Activated T-cell treated with anti-CD3 and anti-CD28 coated beads, Interleukin-2, amount 50 U/mL, for 24 hours (primary cell): ENCODE results near the gene RASSF5.
"Not testable (repeated sequence)": the region's sequence is repeated elsewhere in the genome, so short reads cannot be mapped to it uniquely, and the experiment has no call there.

ENCODE experiments used
- DNase-seq: peaks from one replicate; pipeline ENCODE4 v3.0.0-alpha.2; 2020
- H3K27ac Mint-ChIP-seq: 2 replicates; pipeline ENCODE4 v1.8.0; 2020; ENCODE audit warnings: mild to moderate bottlenecking, mixed read lengths
- H3K27me3 Mint-ChIP-seq: 2 replicates; pipeline ENCODE4 v1.8.0; 2020; ENCODE audit warnings: mixed read lengths
- H3K36me3 Mint-ChIP-seq: 2 replicates; pipeline ENCODE4 v1.8.0; 2020; ENCODE audit warnings: low read depth, mixed read lengths
- H3K4me1 Mint-ChIP-seq: 2 replicates; pipeline ENCODE4 v1.8.0; 2020; ENCODE audit warnings: low read depth, mixed read lengths
- H3K4me3 Mint-ChIP-seq: 2 replicates; pipeline ENCODE4 v1.8.0; 2020; ENCODE audit warnings: mild to moderate bottlenecking, moderate library complexity, mixed read lengths
- H3K9me3 Mint-ChIP-seq: 2 replicates; pipeline ENCODE4 v1.8.0; 2020; ENCODE audit warnings: mixed read lengths

RASSF5 gene

DNA sequence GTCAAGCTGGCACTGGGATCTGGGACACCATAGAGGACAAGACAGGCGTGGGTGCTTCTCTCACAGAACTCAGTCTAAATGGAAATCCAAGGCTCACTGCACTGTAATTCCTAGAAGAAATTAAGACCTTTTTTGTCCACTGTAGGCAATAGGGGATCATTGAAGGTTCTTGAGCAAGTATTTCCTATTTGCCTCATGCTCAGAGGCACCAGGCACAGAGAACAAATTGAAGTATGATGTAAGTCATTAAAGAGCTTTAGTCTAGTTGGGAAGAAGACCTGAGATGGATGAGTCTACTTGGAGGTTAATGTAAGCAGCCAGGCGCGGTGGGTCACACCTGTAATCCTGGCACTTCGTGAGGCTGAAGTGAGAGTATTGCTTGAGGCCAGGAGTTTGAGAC is 70.3 kb downstream of the RASSF5 start:
- DNase-seq, result peak; percentile 15
- Mint-ChIP-seq H3K36me3 (peaks cover 94% of the 10 kb centered on the region), H3K4me1 (peaks cover 99% of the 10 kb centered on the region), H3K27ac (peak overlapping the region; percentile 100), H3K9me3 (no peaks in the 10 kb centered on the region), H3K4me3 (peak overlapping the region; percentile 30), H3K27me3 (no peaks in the 10 kb centered on the region)

DNA sequence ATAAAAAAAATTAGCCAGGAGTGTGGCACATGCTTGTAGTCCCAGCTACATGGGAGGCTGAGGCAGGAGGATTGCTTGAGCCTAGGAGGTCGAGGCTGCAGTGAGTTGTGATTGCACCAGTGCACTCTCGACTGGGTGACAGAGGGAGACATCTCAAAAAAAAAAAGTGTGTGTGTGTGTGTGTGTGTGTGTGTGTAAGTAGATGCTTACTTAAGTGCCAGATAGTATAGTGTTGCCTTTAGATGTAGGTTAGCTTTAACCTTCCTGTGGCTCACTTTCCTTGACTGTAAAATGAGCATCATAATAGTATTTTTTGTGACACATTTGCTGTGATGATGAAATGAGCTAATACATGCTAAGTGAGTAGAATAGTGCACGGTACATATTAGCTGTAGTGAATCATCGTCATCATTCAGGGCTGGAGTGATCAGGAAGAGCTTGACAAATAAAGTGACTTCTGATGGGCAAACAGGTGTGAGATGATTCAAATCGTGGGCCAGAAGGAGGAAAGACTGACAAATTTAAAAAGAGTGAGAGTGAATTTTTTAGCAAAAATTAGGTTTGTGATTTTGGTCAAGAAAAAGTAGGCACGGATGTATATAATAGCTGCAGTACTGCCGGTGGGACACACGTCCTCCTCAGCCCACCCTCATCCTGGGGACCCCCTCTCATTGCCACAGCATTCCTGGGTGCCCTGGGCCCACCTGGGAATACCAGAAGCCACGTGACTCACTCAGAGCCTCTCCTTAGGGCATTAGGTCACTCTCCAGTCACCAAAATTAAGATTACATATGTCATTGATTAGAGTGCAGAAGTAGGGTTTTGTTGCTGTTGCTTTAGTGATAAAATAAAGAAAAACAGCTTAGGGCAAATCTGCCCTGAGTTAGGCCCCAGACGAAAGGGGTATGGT is 71.0 kb downstream of the RASSF5 start:
- no peaks in the 10 kb centered on the region for H3K9me3 Mint-ChIP-seq
- H3K27me3 Mint-ChIP-seq, result no peaks in the 10 kb centered on the region
- peaks cover 94% of the 10 kb centered on the region for H3K36me3 Mint-ChIP-seq
- H3K4me1 Mint-ChIP-seq, result peaks cover 99% of the 10 kb centered on the region
- H3K27ac Mint-ChIP-seq, result peak overlapping the region; percentile 100
- peak overlapping the region; percentile 74 for H3K4me3 Mint-ChIP-seq
- peak; percentile 61 for DNase-seq

DNA sequence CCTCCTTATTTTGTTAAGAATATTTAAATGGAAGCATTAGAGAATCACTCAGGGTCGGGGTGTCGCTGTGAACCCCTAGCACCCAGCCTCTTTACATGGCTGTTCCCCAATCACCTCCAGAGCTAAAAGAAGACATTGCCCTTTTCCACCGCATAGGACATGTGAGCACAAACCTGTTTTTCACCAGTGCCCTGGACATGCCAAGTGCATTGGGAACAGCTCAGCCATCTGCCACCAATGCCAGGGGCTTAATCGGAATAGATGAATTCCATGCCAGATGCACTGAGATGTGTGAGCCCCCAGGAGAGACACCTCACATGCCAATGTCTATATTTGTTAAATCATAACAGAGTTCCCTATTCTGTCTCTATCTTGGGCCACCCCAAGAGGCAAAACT is 71.6 kb downstream of the RASSF5 start:
- Mint-ChIP-seq H3K9me3 (no peaks in the 10 kb centered on the region), H3K27ac (peak overlapping the region; percentile 100), H3K36me3 (peaks cover 94% of the 10 kb centered on the region), H3K4me1 (peaks cover 99% of the 10 kb centered on the region), H3K4me3 (peak overlapping the region; percentile 74), H3K27me3 (no peaks in the 10 kb centered on the region)
- DNase-seq, result peak; percentile 36

DNA sequence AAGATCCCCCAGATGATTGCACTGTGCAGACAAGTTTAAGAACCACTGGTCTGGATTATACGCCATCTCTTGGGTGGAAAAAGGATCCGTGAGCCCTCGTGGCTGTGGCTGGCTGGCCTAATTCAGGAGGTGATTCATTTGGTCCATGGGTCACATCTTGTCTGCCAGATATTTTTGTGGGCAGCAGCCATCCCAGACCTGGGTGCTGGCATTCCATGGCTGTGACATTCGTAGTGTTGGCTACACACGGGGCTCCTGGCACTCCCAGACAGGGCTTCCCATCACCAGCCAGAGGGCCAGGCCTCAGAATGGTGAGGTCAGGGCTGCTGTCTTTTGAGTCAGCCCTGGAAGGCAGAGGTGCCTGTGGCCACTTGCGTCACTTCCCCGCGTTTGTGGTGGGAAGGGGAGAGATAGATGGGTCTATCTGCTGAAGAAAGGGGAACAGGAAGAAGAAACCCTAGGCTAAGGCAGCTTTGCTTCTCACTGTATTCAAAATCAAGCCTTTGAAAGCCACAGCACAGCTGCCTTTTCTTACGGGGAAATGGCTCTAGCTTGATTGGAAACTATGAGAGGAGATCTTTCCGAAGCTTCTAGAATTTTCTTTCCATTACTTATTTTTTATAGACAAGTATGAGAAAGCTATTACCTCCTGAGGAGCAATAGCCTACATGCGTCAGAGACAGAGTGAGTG is 72.6 kb downstream of the RASSF5 start:
- DNase-seq, result peak; percentile 88
- Mint-ChIP-seq H3K4me1 (peaks cover 99% of the 10 kb centered on the region), H3K27me3 (no peaks in the 10 kb centered on the region), H3K4me3 (peak overlapping the region; percentile 74), H3K36me3 (peaks cover 94% of the 10 kb centered on the region), H3K27ac (peak overlapping the region; percentile 100), H3K9me3 (no peaks in the 10 kb centered on the region)

DNA sequence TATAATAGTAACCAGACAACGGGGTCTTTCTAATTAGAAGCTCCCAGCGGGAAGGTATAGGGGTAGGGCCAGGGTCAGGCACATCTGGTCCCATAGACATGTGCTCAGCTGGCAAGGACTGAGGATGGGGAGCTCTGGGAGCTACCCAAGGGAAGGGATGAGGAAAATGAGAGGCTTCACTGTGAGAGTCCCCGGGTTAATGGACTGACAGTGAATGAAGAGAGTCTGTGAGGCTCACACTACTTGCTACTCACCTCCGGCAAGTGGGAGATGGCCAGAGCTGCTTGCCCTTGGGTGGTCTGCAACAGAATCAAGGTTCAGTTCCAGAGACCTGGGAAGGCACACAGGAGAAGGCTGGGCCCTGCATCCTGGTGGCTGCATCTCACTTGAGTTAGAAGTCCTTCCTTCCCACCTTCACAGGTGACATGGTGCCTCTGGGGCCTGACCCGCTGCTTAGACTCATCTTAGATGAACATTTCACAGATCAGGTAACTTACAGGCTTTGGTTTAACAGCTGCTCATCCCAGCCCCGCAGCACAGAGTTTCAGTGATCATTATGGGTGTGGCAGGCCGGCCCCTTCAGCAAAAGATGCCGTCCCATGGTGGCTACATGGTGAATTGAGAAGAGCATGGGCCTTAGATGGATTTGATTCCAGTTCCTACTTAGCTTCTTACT is 73.2 kb downstream of the RASSF5 start:
- peak overlapping the region; percentile 74 for H3K4me3 Mint-ChIP-seq

DNA sequence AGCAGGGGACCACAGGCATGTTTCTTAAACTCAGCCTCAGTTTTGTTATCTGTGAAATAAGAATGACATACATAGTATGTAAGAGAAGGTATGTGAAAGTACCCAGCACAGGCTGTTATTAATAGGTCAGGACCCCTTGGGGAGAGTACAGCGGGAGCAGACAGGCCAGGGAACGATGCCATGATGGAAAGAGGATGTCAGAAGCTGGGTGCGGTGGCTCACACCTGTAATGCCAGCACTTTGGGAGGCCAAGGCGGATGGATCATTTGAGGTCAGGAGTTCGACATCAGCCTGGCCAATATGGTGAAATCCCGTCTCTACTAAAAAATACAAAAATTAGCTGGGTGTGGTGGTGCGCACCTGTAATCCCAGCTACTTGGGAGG is 73.8 kb downstream of the RASSF5 start:
- peaks cover 98% of the 10 kb centered on the region for H3K4me1 Mint-ChIP-seq
- H3K9me3 Mint-ChIP-seq, H3K27me3 Mint-ChIP-seq: not testable (repeated sequence)
- H3K36me3 Mint-ChIP-seq, result peaks cover 94% of the 10 kb centered on the region
- H3K27ac Mint-ChIP-seq, result peak overlapping the region; percentile 100
- peak overlapping the region; percentile 74 for H3K4me3 Mint-ChIP-seq
- peak; percentile 37 for DNase-seq

More for the DNA sequence above, 73.2 kb downstream of the RASSF5 start:
- Mint-ChIP-seq H3K9me3 (no peaks in the 10 kb centered on the region), H3K27me3 (no peaks in the 10 kb centered on the region), H3K4me1 (peaks cover 99% of the 10 kb centered on the region), H3K27ac (peak overlapping the region; percentile 100), H3K36me3 (peaks cover 94% of the 10 kb centered on the region)
- peak; percentile 63 for DNase-seq

DNA sequence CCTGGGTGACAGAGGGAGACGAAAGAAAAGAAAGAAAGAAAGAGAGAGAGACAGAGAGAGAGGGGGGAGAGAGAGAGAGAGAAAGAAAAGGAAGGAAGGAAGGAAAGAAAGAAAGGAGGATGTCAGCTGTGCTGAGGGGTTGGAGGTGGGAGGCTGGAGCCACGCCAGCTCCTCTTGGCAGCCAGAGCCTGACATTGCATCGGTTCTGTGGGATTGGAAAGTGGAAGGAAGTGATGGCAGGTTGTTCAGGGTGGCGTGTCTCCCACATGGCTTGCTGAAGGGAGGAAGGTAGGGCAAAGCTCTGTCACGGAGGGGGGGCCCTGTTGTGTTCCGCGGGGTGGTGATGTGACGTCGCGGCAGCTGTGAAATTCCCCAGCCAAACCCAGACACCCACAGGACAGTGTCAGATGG is 74.2 kb downstream of the RASSF5 start:
- peak overlapping the region; percentile 74 for H3K4me3 Mint-ChIP-seq
- DNase-seq, result peak; percentile 76
- H3K9me3 Mint-ChIP-seq, result no peaks in the 10 kb centered on the region
- H3K36me3 Mint-ChIP-seq, result peaks cover 94% of the 10 kb centered on the region
- peak overlapping the region; percentile 100 for H3K27ac Mint-ChIP-seq
- H3K27me3 Mint-ChIP-seq, result no peaks in the 10 kb centered on the region
- H3K4me1 Mint-ChIP-seq, result peaks cover 98% of the 10 kb centered on the region

DNA sequence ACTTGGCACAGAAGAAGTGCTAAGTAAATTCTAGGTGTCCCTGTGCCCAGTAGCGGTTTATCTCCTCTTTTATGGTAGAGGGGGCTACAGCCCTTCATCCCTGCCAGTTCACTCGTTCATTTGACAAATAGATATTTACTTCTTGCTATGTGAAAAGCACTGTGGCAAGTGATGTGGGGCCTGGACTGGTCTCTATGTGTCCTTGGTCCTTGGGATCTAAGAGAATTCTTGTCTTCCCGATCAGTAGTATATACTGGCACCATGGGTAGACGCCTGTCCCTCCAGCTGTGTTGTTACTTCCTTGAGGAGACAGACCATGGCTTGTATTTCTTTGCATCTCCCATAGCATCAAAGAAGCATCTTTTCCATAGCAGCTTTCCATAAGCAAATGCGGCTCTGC is 75.2 kb downstream of the RASSF5 start:
- H3K36me3 Mint-ChIP-seq, result peaks cover 96% of the 10 kb centered on the region
- H3K27me3 Mint-ChIP-seq, result no peaks in the 10 kb centered on the region
- peaks cover 98% of the 10 kb centered on the region for H3K4me1 Mint-ChIP-seq

DNA sequence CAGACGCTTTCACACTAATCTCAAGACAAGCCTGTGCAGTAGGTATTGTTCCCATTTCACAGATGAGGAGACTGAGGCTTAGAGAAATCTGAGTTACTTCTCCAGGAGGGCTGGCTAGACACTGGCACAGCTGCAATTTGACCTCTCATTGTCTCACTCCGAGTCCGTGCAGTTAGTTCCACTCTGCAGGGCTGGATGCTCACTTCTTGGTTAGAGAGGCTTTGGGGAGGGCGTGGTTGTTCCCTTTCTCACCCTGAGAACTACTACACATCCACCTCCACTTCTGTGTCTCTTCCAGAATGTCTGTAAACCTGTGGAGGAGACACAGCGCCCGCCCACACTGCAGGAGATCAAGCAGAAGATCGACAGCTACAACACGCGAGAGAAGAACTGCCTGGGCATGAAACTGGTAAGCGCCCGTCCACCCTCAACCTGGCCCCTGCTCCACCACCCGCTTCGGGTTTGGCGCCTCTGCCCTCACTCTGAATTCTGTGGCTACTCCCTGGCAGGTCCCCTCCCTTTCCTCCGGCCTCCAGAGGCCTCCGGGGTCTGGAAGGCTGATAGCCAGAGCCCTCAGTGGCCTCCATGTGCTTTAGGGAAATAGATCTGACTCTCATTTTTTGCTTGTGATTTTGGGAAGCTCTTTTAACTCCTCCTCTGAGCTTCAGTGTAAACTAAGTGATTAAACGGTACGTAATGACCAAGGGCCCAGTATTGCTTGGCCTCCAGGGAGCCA is 75.8 kb downstream of the RASSF5 start:
- H3K4me1 Mint-ChIP-seq, result peaks cover 98% of the 10 kb centered on the region
- no peaks in the 10 kb centered on the region for H3K9me3 Mint-ChIP-seq
- no peaks in the 10 kb centered on the region for H3K27me3 Mint-ChIP-seq
- peak overlapping the region; percentile 74 for H3K4me3 Mint-ChIP-seq
- H3K36me3 Mint-ChIP-seq, result peaks cover 99% of the 10 kb centered on the region
- DNase-seq, result peak; percentile 75
- H3K27ac Mint-ChIP-seq, result peak overlapping the region; percentile 100

More for the DNA sequence above, 75.2 kb downstream of the RASSF5 start:
- H3K4me3 Mint-ChIP-seq, result peak overlapping the region; percentile 74
- no peaks in the 10 kb centered on the region for H3K9me3 Mint-ChIP-seq
- peak overlapping the region; percentile 100 for H3K27ac Mint-ChIP-seq
- peak; percentile 30 for DNase-seq

DNA sequence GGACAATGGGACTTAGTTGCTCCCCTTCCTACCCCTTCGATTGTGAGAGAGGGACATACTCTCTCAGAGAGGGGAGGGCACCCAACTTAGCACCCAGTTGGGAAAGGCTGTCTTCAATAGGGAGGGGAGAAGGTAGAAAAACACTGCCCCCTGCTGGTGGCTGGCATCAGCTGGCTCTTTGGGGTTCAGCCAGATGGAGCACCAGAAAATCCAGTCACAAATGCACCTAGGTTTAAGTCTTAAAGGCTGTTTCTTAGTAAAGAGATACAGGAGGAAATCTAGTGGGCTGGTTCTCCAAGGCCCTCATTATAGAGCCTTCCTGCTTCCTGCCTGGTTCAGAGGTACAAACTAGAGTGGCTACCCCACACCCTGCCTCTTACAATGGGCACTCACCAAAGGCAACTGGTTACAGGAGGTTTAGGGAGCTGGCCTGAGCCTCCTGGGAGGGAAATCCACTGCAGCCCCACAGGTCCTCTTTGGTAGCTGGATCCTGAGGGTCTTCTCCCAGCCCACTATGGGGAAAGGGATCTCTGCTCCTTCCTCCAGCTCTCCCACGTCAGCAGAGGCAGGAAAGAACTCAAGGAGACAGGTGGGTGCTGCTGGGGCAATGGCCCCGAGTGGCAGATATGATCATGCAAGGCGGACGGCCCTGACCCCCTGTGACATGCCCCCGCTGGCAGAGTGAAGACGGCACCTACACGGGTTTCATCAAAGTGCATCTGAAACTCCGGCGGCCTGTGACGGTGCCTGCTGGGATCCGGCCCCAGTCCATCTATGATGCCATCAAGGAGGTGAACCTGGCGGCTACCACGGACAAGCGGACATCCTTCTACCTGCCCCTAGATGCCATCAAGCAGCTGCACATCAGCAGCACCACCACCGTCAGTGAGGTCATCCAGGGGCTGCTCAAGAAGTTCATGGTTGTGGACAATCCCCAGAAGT is 76.6 kb downstream of the RASSF5 start:
- Mint-ChIP-seq H3K27ac (peak overlapping the region; percentile 100), H3K4me1 (peaks cover 98% of the 10 kb centered on the region), H3K27me3 (no peaks in the 10 kb centered on the region), H3K4me3 (peak overlapping the region; percentile 74), H3K9me3 (no peaks in the 10 kb centered on the region), H3K36me3 (peaks cover 100% of the 10 kb centered on the region)
- DNase-seq, result peak; percentile 88

DNA sequence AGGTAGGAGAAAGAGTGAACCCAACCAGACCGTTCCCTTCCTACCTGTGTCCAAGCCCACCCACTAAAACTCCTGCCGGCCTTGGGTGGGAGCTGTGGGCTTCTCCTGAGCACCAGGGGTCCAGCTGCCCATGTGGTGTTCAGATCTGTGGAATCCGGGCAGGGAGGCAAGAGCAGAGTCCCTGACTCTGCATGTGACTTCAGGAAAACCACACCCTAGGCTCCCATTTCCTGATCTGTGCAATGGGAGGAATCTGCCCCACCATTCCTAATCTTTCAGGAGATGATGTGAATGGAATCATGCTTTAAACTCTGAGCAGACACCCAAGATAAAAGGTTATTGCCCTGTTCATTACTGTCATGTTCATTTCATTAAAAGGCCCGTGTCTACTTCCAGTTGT is 77.4 kb downstream of the RASSF5 start:
- H3K27ac Mint-ChIP-seq, result peak overlapping the region; percentile 100
- H3K9me3 Mint-ChIP-seq, result no peaks in the 10 kb centered on the region
- no peaks in the 10 kb centered on the region for H3K27me3 Mint-ChIP-seq
- H3K4me1 Mint-ChIP-seq, result peaks cover 98% of the 10 kb centered on the region
- H3K4me3 Mint-ChIP-seq, result peak overlapping the region; percentile 74
- DNase-seq, result peak; percentile 25
- peaks cover 100% of the 10 kb centered on the region for H3K36me3 Mint-ChIP-seq

DNA sequence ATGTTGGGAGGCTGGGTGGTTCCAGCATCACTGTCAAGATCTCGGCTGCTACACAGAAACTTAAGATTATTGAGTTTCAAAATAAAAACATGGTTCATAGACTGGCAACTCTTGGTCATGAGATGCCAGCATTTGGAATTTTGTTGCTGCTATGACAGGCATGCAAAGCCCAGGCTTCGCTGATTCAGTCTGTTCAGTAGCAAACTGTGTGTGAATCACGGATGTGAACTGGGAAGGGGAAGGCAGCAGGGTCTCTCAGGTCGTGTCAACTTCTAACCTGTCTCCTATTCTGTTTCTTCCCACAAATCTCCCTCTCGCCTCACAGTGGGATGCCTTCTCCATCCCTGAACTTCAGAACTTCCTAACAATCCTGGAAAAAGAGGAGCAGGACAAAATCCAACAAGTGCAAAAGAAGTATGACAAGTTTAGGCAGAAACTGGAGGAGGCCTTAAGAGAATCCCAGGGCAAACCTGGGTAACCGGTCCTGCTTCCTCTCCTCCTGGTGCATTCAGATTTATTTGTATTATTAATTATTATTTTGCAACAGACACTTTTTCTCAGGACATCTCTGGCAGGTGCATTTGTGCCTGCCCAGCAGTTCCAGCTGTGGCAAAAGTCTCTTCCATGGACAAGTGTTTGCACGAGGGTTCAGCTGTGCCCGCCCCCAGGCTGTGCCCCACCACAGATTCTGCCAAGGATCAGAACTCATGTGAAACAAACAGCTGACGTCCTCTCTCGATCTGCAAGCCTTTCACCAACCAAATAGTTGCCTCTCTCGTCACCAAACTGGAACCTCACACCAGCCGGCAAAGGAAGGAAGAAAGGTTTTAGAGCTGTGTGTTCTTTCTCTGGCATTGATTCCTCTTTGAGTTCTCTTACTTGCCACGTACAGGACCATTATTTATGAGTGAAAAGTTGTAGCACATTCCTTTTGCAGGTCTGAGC is 79.4 kb downstream of the RASSF5 start:
- Mint-ChIP-seq H3K27ac (peak overlapping the region; percentile 100), H3K27me3 (no peaks in the 10 kb centered on the region), H3K4me3 (no peak overlapping the region), H3K4me1 (peaks cover 97% of the 10 kb centered on the region), H3K36me3 (peaks cover 97% of the 10 kb centered on the region), H3K9me3 (no peaks in the 10 kb centered on the region)
- peak; percentile 23 for DNase-seq
